GM18909 (cell line): ENCODE data around the gene TRIP12.
"Not testable (repeated sequence)": the region's sequence is repeated elsewhere in the genome, so short reads cannot be mapped to it uniquely, and the experiment has no call there.

ENCODE experiments used
- ATAC-seq: cut with Tn5 transposase; IDR thresholded peaks from one replicate; pipeline ENCODE4 v1.9.1; 2021; ENCODE audit warnings: mild to moderate bottlenecking; ENCODE audit not compliant: unreplicated experiment, poor library complexity

Gene TRIP12

GRCh38 chr2:229728370-229728769, 193.4 kb downstream of the TRIP12 start:
- ATAC-seq = no peak

- no peak for ATAC-seq
Measured at GRCh38 chr2:229726643-229727042, 195.2 kb downstream of the TRIP12 start.

GRCh38 chr2:229725716-229726574, 195.9 kb downstream of the TRIP12 start:
- ATAC-seq = no peak

- not testable (repeated sequence) for ATAC-seq
Measured at GRCh38 chr2:229723192-229723591, 198.6 kb downstream of the TRIP12 start.

- ATAC-seq = no peak
Measured at GRCh38 chr2:229719926-229720647, 201.7 kb downstream of the TRIP12 start.

GRCh38 chr2:229718057-229718456, 203.8 kb downstream of the TRIP12 start:
- no peak for ATAC-seq

GRCh38 chr2:229715895-229716507, 205.8 kb downstream of the TRIP12 start:
- no peak for ATAC-seq

- ATAC-seq = peak; percentile 40
Measured at GRCh38 chr2:229714736-229715541, 206.9 kb downstream of the TRIP12 start.

GRCh38 chr2:229714080-229714735, 207.6 kb downstream of the TRIP12 start, which contains the start of gene DNER:
DNER (minus strand) TSS chr2:229714555; CDS start chr2:229714423, 132 bp downstream.
- peak; percentile 79 for ATAC-seq
